Panc1 (cell line): ENCODE data around the gene CLSTN2. TPM values are rescaled to one million over a fixed set of nuclear protein-coding genes. Genes with fewer than 3 reads are reported as not detected.

ENCODE experiments used
- ATAC-seq: fragments of 200-7000 bp; cut with Tn5 transposase; 2 replicates; pipeline ENCODE4 v1.9.1; 2020; ENCODE audit warnings: mild to moderate bottlenecking, moderate library complexity
- BruUV-seq: library from RNA; stranded (reverse); fragments of 400-500 nt; replicated peaks from 2 replicates; lab custom pipeline; 2021; lab: Mats Ljungman, UMichigan
- CTCF ChIA-PET: fragments of 300-600 bp; sonication (Branson Sonifier 250); formaldehyde crosslinking; loops from one replicate; lab custom pipeline; 2022; ENCODE audit warnings: antibody characterized with exemption; lab: Charles Lee
- POLR2A ChIA-PET: fragments of 300-600 bp; sonication (Branson Sonifier 250); formaldehyde crosslinking; loops from one replicate; lab custom pipeline; 2022; ENCODE audit warnings: antibody characterized with exemption; lab: Charles Lee
- DNase-seq: peaks from one replicate; pipeline ENCODE4 v3.0.0-alpha.2; 2010; ENCODE audit warnings: low read depth, low spot score
- H3K27ac ChIP-seq: 2 replicates; pipeline ENCODE4 v1.5.1; 2011; ENCODE audit warnings: mild to moderate bottlenecking, low read length, inconsistent platforms
- H3K27me3 ChIP-seq: fragments of 200-500 bp; sonication (Bioruptor generic); 2 replicates; pipeline ENCODE4 v1.6.0; 2014; ENCODE audit warnings: low read length, inconsistent platforms; ENCODE audit not compliant: control insufficient read depth, insufficient read depth
- H3K36me3 ChIP-seq: fragments of 200-500 bp; sonication (Bioruptor generic); 2 replicates; pipeline ENCODE4 v1.5.1; 2014; ENCODE audit warnings: inconsistent platforms, mild to moderate bottlenecking, low read length, moderate library complexity; ENCODE audit not compliant: control insufficient read depth, insufficient read depth
- H3K4me1 ChIP-seq: 2 replicates; pipeline ENCODE4 v1.5.1; 2011; ENCODE audit warnings: inconsistent platforms, mild to moderate bottlenecking, low read length, moderate library complexity; ENCODE audit not compliant: control insufficient read depth, insufficient read depth
- H3K4me3 ChIP-seq, 2 experiments: 2 replicates each; pipeline ENCODE4 v1.5.1; 2011 to 2012; ENCODE audit warnings: low read depth in 2 of 2, low read length in 2 of 2, mild to moderate bottlenecking in 2 of 2, inconsistent platforms in 1 of 2, moderate library complexity in 1 of 2
- H3K9me3 ChIP-seq: fragments of 200-500 bp; sonication (Bioruptor generic); 2 replicates; pipeline ENCODE4 v1.5.1; 2014; ENCODE audit warnings: low read depth, mild to moderate bottlenecking, inconsistent platforms, low read length, moderate library complexity; ENCODE audit not compliant: control insufficient read depth, insufficient read depth
- POLR2AphosphoS5 ChIP-seq: IDR thresholded peaks from 2 replicates; pipeline ENCODE4 v1.6.1; 2012; ENCODE audit warnings: mild to moderate bottlenecking, low read depth, low read length, moderate library complexity
- SIN3A ChIP-seq: IDR thresholded peaks from 2 replicates; pipeline ENCODE4 v1.6.1; 2012; ENCODE audit warnings: low read depth, mild to moderate bottlenecking, low read length, moderate library complexity, borderline replicate concordance; ENCODE audit not compliant: insufficient read depth
- TCF7L2 ChIP-seq: IDR thresholded peaks from 2 replicates; pipeline ENCODE4 v1.6.1; 2011; ENCODE audit warnings: mild to moderate bottlenecking, low read depth, low read length, inconsistent platforms
- in situ Hi-C: cut with HindIII; loops from 2 replicates; pipeline ENCODE4 v1.10.0; 2016; ENCODE audit warnings: low sequenced_read_pairs, low pct_unique_long_range_greater_than_20kb
- intact Hi-C: fragments of 100-400 bp; cut with micrococcal nuclease; formaldehyde crosslinking; loops from one replicate; pipeline ENCODE4 v1.10.0; 2022; ENCODE audit not compliant: unreplicated experiment
- total RNA-seq: library from RNA; stranded (reverse); gene quantifications from one replicate; pipeline ENCODE4 v1.2.1, GENCODE V29; 2021; ENCODE audit not compliant: unreplicated experiment
- TF ChIP-seq, protein P1 (sequence below): fragments of 450-650 bp; IDR thresholded peaks from 2 replicates; pipeline ENCODE4 v1.5.1; 2017; ENCODE audit warnings: mild to moderate bottlenecking
- TF ChIP-seq, protein P2 (sequence below), 2 experiments: IDR thresholded peaks; 2 replicates each; pipeline ENCODE4 v1.6.1; 2011 to 2012; ENCODE audit warnings: low read depth in 2 of 2, control low read depth in 1 of 2, low read length in 1 of 2, mild to moderate bottlenecking in 1 of 2, moderate library complexity in 1 of 2; ENCODE audit not compliant: insufficient read depth in 1 of 2

The CLSTN2 gene
- total RNA-seq, 1 experiment from 2014 or later = 0.03 TPM

DNA sequence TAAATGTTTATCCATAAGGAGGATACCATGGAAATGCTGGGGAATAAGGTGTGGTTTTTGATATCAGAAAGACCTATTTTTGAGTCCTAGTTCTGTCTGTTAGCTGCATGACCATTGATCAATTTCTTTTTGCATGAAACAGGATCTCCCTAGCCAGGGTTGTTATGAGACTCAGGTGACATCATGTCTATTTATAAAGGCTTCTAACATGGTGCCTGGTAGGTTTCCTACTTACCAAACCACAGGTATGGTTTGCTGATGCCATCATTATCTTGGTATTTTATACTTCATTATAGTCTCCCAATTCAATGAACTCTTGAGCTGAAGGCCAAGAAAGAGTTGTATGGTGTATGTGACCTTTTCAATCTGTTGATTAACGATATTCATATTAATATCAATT is 144.0 kb downstream of the CLSTN2 start:
- ATAC-seq (no peak), DNase-seq (no peak)
- H3K36me3 ChIP-seq = no peaks in the 10 kb centered on the region
- no peak overlapping the region for H3K4me3 ChIP-seq
- intact Hi-C loops (no loop called here), in situ Hi-C loops (no loop called here)
- no peaks in the 10 kb centered on the region for H3K9me3 ChIP-seq
- ChIA-PET CTCF (no interaction called here), POLR2A (no interaction called here)
- H3K4me1 ChIP-seq = no peaks in the 10 kb centered on the region
- H3K27me3 ChIP-seq = no peaks in the 10 kb centered on the region; the same call in 1 of the 2 replicates
- H3K27ac ChIP-seq = no peak overlapping the region
- BruUV-seq = no TSS peak
- no peak for TF ChIP-seq SIN3A
- TF ChIP-seq, protein P1, sequence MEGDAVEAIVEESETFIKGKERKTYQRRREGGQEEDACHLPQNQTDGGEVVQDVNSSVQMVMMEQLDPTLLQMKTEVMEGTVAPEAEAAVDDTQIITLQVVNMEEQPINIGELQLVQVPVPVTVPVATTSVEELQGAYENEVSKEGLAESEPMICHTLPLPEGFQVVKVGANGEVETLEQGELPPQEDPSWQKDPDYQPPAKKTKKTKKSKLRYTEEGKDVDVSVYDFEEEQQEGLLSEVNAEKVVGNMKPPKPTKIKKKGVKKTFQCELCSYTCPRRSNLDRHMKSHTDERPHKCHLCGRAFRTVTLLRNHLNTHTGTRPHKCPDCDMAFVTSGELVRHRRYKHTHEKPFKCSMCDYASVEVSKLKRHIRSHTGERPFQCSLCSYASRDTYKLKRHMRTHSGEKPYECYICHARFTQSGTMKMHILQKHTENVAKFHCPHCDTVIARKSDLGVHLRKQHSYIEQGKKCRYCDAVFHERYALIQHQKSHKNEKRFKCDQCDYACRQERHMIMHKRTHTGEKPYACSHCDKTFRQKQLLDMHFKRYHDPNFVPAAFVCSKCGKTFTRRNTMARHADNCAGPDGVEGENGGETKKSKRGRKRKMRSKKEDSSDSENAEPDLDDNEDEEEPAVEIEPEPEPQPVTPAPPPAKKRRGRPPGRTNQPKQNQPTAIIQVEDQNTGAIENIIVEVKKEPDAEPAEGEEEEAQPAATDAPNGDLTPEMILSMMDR = no peak
- TF ChIP-seq, protein P2, sequence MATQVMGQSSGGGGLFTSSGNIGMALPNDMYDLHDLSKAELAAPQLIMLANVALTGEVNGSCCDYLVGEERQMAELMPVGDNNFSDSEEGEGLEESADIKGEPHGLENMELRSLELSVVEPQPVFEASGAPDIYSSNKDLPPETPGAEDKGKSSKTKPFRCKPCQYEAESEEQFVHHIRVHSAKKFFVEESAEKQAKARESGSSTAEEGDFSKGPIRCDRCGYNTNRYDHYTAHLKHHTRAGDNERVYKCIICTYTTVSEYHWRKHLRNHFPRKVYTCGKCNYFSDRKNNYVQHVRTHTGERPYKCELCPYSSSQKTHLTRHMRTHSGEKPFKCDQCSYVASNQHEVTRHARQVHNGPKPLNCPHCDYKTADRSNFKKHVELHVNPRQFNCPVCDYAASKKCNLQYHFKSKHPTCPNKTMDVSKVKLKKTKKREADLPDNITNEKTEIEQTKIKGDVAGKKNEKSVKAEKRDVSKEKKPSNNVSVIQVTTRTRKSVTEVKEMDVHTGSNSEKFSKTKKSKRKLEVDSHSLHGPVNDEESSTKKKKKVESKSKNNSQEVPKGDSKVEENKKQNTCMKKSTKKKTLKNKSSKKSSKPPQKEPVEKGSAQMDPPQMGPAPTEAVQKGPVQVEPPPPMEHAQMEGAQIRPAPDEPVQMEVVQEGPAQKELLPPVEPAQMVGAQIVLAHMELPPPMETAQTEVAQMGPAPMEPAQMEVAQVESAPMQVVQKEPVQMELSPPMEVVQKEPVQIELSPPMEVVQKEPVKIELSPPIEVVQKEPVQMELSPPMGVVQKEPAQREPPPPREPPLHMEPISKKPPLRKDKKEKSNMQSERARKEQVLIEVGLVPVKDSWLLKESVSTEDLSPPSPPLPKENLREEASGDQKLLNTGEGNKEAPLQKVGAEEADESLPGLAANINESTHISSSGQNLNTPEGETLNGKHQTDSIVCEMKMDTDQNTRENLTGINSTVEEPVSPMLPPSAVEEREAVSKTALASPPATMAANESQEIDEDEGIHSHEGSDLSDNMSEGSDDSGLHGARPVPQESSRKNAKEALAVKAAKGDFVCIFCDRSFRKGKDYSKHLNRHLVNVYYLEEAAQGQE (IDR thresholded peaks at IDR 0.05; ENCODE audit: insufficient read depth in 1 of 2, low read depth in 2 of 2, low read length in 1 of 2) = no peak
- no peak for TF ChIP-seq TCF7L2
- TF ChIP-seq POLR2AphosphoS5 = no peak

DNA sequence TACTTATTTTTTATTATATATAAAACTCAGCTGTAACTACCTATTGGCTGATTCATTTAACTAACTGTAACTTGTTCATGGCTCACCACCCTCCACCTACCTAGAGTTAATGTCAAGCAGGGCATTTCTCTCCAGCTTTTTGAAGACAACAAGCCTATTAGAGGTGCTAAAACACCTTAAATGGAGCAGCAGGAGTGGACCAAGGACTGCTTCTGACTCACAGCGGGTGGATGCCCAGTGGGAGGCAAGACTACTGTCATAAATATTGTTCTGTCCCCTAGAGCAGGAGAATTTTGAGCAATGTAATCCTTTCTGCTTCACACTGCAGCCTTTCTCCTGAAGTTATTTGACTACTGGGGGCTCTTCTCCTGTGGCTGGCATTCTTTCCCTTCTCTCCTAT is 146.9 kb downstream of the CLSTN2 start:
- no peak overlapping the region for H3K4me3 ChIP-seq
- POLR2A ChIA-PET = no interaction called here
- no peaks in the 10 kb centered on the region for H3K36me3 ChIP-seq
- in situ Hi-C loops (no loop called here), intact Hi-C loops (no loop called here)
- no peaks in the 10 kb centered on the region for H3K9me3 ChIP-seq
- DNase-seq = no peak
- no peaks in the 10 kb centered on the region for H3K4me1 ChIP-seq
- H3K27me3 ChIP-seq = no peaks in the 10 kb centered on the region
- BruUV-seq = no TSS peak
- H3K27ac ChIP-seq = no peak overlapping the region
- ATAC-seq = no peak
- CTCF ChIA-PET = no interaction called here
- TF ChIP-seq, protein P1 = no peak
- TF ChIP-seq, protein P2 (IDR thresholded peaks at IDR 0.05; ENCODE audit: insufficient read depth in 1 of 2, low read depth in 2 of 2, low read length in 1 of 2) = no peak
